Measurements from ENCODE around the gene ARHGAP21. TPM values are rescaled to one million over a fixed set of nuclear protein-coding genes. Genes with fewer than 3 reads are reported as not detected.
A peak's percentile ranks its signal among the peaks of the same experiment; 100 is the strongest.

ARHGAP21 gene
- total RNA-seq, 1 experiment from 2014 or later: 45.8 TPM

DNA sequence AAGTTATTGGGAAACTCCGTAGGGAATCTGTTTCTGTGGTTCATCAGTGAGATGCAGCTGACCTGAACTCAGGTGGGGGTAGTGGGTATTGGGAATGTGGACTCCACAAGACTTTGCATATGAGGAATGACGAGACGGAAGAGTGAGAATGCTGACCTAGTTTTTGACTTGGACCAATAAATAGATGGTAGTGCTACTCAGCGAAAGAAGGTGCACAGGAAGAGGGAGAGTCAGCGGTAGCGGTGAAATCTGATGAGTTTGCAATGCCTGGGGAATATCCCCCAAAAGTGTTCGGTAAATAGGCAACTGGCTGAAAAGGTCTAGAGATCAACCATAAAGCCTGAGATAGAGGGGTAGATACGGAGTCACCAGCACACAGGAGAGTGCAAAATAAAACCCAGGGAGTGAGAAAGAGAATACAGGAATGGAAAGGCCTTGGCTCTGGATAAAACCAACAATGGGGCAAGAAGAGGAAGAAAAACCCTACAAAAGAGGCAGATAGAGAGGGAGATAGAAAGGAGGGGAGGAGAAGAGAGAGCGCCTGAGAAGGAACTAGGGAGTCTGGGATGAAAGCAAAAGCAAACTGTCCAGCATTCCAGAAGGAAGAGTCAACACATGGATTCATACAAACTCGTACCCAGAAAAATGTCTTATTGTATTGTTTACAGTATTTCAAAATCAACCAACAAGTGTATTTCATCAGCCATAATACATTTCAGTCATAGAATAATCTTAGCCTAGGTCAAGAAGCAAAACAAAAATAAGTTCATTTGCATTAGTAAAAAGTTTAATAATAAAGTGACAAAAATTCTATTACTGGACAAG is 5.4 kb downstream of the ARHGAP21 start:
- ChIA-PET POLR2A (no interaction called here), CTCF (no interaction called here)
- in situ Hi-C loops (cut with HindIII; ENCODE audit: low pct_unique_long_range_greater_than_20kb, low sequenced_read_pairs): no loop called here
- no peaks in the 10 kb centered on the region for H3K36me3 ChIP-seq (ENCODE audit: control insufficient read depth, insufficient read depth, low read length)
- H3K27me3 ChIP-seq (ENCODE audit: control insufficient read depth, insufficient read depth, low read length): no peaks in the 10 kb centered on the region
- BruUV-seq (replicated peaks): no TSS peak
- H3K4me1 ChIP-seq (ENCODE audit: control insufficient read depth, insufficient read depth, low read length): peaks cover 17% of the 10 kb centered on the region
- peak overlapping the region; percentile 9; the same call in 1 of the 2 replicates for H3K27ac ChIP-seq (ENCODE audit: low read length)
- no peak for ATAC-seq
- no peak for DNase-seq (ENCODE audit: low read depth, low spot score)
- TF ChIP-seq, protein P1, sequence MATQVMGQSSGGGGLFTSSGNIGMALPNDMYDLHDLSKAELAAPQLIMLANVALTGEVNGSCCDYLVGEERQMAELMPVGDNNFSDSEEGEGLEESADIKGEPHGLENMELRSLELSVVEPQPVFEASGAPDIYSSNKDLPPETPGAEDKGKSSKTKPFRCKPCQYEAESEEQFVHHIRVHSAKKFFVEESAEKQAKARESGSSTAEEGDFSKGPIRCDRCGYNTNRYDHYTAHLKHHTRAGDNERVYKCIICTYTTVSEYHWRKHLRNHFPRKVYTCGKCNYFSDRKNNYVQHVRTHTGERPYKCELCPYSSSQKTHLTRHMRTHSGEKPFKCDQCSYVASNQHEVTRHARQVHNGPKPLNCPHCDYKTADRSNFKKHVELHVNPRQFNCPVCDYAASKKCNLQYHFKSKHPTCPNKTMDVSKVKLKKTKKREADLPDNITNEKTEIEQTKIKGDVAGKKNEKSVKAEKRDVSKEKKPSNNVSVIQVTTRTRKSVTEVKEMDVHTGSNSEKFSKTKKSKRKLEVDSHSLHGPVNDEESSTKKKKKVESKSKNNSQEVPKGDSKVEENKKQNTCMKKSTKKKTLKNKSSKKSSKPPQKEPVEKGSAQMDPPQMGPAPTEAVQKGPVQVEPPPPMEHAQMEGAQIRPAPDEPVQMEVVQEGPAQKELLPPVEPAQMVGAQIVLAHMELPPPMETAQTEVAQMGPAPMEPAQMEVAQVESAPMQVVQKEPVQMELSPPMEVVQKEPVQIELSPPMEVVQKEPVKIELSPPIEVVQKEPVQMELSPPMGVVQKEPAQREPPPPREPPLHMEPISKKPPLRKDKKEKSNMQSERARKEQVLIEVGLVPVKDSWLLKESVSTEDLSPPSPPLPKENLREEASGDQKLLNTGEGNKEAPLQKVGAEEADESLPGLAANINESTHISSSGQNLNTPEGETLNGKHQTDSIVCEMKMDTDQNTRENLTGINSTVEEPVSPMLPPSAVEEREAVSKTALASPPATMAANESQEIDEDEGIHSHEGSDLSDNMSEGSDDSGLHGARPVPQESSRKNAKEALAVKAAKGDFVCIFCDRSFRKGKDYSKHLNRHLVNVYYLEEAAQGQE (IDR thresholded peaks at IDR 0.05; ENCODE audit: insufficient read depth in 1 of 2, low read depth in 2 of 2, low read length in 1 of 2): no peak
- no peak for TF ChIP-seq TCF7L2 (IDR thresholded peaks at IDR 0.05; ENCODE audit: low read depth, low read length)
- TF ChIP-seq, protein P2, sequence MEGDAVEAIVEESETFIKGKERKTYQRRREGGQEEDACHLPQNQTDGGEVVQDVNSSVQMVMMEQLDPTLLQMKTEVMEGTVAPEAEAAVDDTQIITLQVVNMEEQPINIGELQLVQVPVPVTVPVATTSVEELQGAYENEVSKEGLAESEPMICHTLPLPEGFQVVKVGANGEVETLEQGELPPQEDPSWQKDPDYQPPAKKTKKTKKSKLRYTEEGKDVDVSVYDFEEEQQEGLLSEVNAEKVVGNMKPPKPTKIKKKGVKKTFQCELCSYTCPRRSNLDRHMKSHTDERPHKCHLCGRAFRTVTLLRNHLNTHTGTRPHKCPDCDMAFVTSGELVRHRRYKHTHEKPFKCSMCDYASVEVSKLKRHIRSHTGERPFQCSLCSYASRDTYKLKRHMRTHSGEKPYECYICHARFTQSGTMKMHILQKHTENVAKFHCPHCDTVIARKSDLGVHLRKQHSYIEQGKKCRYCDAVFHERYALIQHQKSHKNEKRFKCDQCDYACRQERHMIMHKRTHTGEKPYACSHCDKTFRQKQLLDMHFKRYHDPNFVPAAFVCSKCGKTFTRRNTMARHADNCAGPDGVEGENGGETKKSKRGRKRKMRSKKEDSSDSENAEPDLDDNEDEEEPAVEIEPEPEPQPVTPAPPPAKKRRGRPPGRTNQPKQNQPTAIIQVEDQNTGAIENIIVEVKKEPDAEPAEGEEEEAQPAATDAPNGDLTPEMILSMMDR (IDR thresholded peaks at IDR 0.05): no peak
- TF ChIP-seq POLR2AphosphoS5 (IDR thresholded peaks at IDR 0.05; ENCODE audit: low read depth, low read length): no peak
- TF ChIP-seq SIN3A (IDR thresholded peaks at IDR 0.05; ENCODE audit: borderline replicate concordance, insufficient read depth, low read depth, low read length): no peak
- H3K9me3 ChIP-seq (ENCODE audit: control insufficient read depth, insufficient read depth, low read depth, low read length): no peaks in the 10 kb centered on the region
- intact Hi-C loops (cut with micrococcal nuclease; ENCODE audit: unreplicated experiment): no loop called here
- H3K4me3 ChIP-seq (ENCODE audit: low read depth in 2 of 2, low read length in 2 of 2): peak overlapping the region in 1 of 2 experiments; percentile 29; a peak in 2 of 4 replicates

DNA sequence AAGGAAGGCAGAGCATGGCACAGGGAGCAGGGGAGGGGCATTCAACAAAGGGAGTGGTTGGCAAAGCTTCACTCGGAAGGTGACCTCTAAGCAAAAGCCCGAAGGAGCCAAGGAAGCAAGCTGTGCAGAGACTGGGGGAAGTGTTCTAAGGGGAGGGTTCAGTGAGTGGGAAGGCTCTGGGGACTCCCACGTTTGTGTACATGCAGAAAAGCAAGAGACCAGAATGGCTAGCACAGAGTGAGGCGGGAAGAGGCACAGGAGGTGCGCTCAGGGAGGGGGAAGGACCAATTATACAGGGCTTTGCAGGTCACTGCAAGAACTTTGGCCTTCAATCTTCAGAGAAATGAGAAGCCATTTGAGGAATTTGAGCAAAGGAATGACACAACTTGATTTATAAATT is 7.4 kb downstream of the ARHGAP21 start:
- no peak overlapping the region for H3K27ac ChIP-seq (ENCODE audit: low read length)
- no TSS peak for BruUV-seq (replicated peaks)
- CTCF ChIA-PET: no interaction called here
- H3K27me3 ChIP-seq (ENCODE audit: control insufficient read depth, insufficient read depth, low read length): no peaks in the 10 kb centered on the region
- intact Hi-C loops (cut with micrococcal nuclease; ENCODE audit: unreplicated experiment) (no loop called here), in situ Hi-C loops (cut with HindIII; ENCODE audit: low pct_unique_long_range_greater_than_20kb, low sequenced_read_pairs) (no loop called here)
- POLR2A ChIA-PET: no interaction called here
- no peaks in the 10 kb centered on the region for H3K9me3 ChIP-seq (ENCODE audit: control insufficient read depth, insufficient read depth, low read depth, low read length)
- DNase-seq (ENCODE audit: low read depth, low spot score): no peak
- TF ChIP-seq, protein P2 (IDR thresholded peaks at IDR 0.05): no peak
- H3K4me3 ChIP-seq (ENCODE audit: low read depth in 2 of 2, low read length in 2 of 2): no peak overlapping the region
- no peak for ATAC-seq
- peaks cover 17% of the 10 kb centered on the region for H3K4me1 ChIP-seq (ENCODE audit: control insufficient read depth, insufficient read depth, low read length)
- no peaks in the 10 kb centered on the region for H3K36me3 ChIP-seq (ENCODE audit: control insufficient read depth, insufficient read depth, low read length)
